Peyer's patch (tissue), 4 donors: ENCODE results near the gene TRPM3.

ENCODE experiments used
- POLR2A ChIP-seq, 2 donors: fragments of 450-650 bp; IDR thresholded peaks; one replicate each; pipeline ENCODE4 v1.5.1; 2017; ENCODE audit warnings: antibody characterized with exemption in 2 of 2, mild to moderate bottlenecking in 2 of 2, moderate library complexity in 2 of 2
- TF ChIP-seq, protein P1 (sequence below), 6 experiments: fragments of 450-650 bp in 4 of 6; fragments of 200-600 bp in 2 of 6; sonication (generic) in 1 of 6; IDR thresholded peaks; one replicate each; pipeline ENCODE4 v1.5.1; 2017 to 2019; ENCODE audit warnings: antibody characterized with exemption in 6 of 6, mild to moderate bottlenecking in 3 of 6, moderate library complexity in 1 of 6

DNA sequence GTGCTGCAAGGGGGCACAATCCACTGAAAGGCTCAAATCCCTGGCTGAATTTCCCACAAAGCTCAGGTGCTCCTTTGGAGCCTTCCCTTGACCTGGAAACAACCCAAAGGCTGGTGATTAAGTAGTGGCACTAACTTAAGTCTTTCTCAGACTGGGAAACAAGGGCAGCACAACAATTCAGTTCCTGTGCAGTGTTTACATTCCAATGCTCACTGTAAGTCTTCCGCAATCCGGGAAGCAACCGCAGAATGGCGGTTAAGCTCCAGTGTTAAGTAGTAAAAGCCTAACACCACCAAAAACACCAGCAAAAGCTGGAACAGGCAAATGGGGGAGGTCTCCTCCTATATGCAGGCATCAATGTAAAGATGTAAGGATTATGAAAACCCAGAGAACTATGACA lies 117.2 kb downstream of the TRPM3 start:
- no peak for TF ChIP-seq POLR2A (IDR thresholded peaks at IDR 0.05)
- TF ChIP-seq, protein P1, sequence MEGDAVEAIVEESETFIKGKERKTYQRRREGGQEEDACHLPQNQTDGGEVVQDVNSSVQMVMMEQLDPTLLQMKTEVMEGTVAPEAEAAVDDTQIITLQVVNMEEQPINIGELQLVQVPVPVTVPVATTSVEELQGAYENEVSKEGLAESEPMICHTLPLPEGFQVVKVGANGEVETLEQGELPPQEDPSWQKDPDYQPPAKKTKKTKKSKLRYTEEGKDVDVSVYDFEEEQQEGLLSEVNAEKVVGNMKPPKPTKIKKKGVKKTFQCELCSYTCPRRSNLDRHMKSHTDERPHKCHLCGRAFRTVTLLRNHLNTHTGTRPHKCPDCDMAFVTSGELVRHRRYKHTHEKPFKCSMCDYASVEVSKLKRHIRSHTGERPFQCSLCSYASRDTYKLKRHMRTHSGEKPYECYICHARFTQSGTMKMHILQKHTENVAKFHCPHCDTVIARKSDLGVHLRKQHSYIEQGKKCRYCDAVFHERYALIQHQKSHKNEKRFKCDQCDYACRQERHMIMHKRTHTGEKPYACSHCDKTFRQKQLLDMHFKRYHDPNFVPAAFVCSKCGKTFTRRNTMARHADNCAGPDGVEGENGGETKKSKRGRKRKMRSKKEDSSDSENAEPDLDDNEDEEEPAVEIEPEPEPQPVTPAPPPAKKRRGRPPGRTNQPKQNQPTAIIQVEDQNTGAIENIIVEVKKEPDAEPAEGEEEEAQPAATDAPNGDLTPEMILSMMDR (IDR thresholded peaks at IDR 0.05): no peak
